ENCODE measurements around the gene GRM1. TPM values are rescaled to one million over a fixed set of nuclear protein-coding genes. Genes with fewer than 3 reads are reported as not detected.

GRM1 gene
- total and polyA plus RNA-seq, 2 donors (not counting 1 experiment from before 2014, with no cell fraction given): 0.17 TPM; not detected in 1

- TF ChIP-seq EZH2 (IDR thresholded peaks at IDR 0.05; ENCODE audit: low read length, missing control alignments): no peak
- no peak overlapping the region for H3K9ac ChIP-seq (ENCODE audit: insufficient read depth, low read length)
- H3K79me2 ChIP-seq (ENCODE audit: control insufficient read depth, insufficient read depth, low read length): no peaks in the 10 kb centered on the region
- no peak for DNase-seq (ENCODE audit: low read depth in 2 of 2)
- H3K9me3 ChIP-seq (ENCODE audit: control insufficient read depth, insufficient read depth, low read depth, low read length): no peaks in the 10 kb centered on the region
- H3K4me3 ChIP-seq (replicated peaks in 1 of 4; ENCODE audit: control extremely low read depth in 1 of 4, insufficient read depth in 1 of 4, low read depth in 3 of 4, low read length in 4 of 4): no peak overlapping the region
- H3K27ac ChIP-seq (ENCODE audit: insufficient read depth, low read length): no peak overlapping the region
- no peaks in the 10 kb centered on the region for H4K20me1 ChIP-seq (ENCODE audit: control insufficient read depth, extremely low read depth, insufficient read depth, low read length)
- H3K36me3 ChIP-seq (ENCODE audit: control insufficient read depth, insufficient read depth, low read length): no peaks in the 10 kb centered on the region
- no peaks in the 10 kb centered on the region for H3K4me1 ChIP-seq (ENCODE audit: control insufficient read depth, extremely low read depth, insufficient read depth, low read length)
- no peak overlapping the region for H3K4me2 ChIP-seq (ENCODE audit: extremely low read depth, insufficient read depth, low read length)
- no peak overlapping the region for H2AFZ ChIP-seq (ENCODE audit: low read length)
- no peaks in the 10 kb centered on the region for H3K27me3 ChIP-seq (ENCODE audit: control insufficient read depth, insufficient read depth, low read length)
Measured at GRCh38 chr6:146146836-146147235, 118.0 kb downstream of the GRM1 start.

GRCh38 chr6:146149770-146150169 lies 120.9 kb downstream of the GRM1 start:
- no peaks in the 10 kb centered on the region for H4K20me1 ChIP-seq (ENCODE audit: control insufficient read depth, extremely low read depth, insufficient read depth, low read length)
- no peaks in the 10 kb centered on the region for H3K36me3 ChIP-seq (ENCODE audit: control insufficient read depth, insufficient read depth, low read length)
- H3K27ac ChIP-seq (ENCODE audit: insufficient read depth, low read length): no peak overlapping the region
- H3K27me3 ChIP-seq (ENCODE audit: control insufficient read depth, insufficient read depth, low read length): no peaks in the 10 kb centered on the region
- H3K4me1 ChIP-seq (ENCODE audit: control insufficient read depth, extremely low read depth, insufficient read depth, low read length): no peaks in the 10 kb centered on the region
- TF ChIP-seq EZH2 (IDR thresholded peaks at IDR 0.05; ENCODE audit: low read length, missing control alignments) (no peak), CTCF (conservative IDR thresholded peaks at IDR 0.05 in 1 of 2, IDR thresholded peaks at IDR 0.05 in 1 of 2; ENCODE audit: low read depth in 1 of 2, low read length in 2 of 2) (no peak)
- no peak overlapping the region for H2AFZ ChIP-seq (ENCODE audit: low read length)
- no peak overlapping the region for H3K4me2 ChIP-seq (ENCODE audit: extremely low read depth, insufficient read depth, low read length)
- DNase-seq (ENCODE audit: low read depth in 2 of 2): no peak
- H3K9ac ChIP-seq (ENCODE audit: insufficient read depth, low read length): no peak overlapping the region
- no peaks in the 10 kb centered on the region for H3K79me2 ChIP-seq (ENCODE audit: control insufficient read depth, insufficient read depth, low read length)
- no peak overlapping the region for H3K4me3 ChIP-seq (replicated peaks in 1 of 4; ENCODE audit: control extremely low read depth in 1 of 4, insufficient read depth in 1 of 4, low read depth in 3 of 4, low read length in 4 of 4)
- no peaks in the 10 kb centered on the region for H3K9me3 ChIP-seq (ENCODE audit: control insufficient read depth, insufficient read depth, low read depth, low read length)

DNA sequence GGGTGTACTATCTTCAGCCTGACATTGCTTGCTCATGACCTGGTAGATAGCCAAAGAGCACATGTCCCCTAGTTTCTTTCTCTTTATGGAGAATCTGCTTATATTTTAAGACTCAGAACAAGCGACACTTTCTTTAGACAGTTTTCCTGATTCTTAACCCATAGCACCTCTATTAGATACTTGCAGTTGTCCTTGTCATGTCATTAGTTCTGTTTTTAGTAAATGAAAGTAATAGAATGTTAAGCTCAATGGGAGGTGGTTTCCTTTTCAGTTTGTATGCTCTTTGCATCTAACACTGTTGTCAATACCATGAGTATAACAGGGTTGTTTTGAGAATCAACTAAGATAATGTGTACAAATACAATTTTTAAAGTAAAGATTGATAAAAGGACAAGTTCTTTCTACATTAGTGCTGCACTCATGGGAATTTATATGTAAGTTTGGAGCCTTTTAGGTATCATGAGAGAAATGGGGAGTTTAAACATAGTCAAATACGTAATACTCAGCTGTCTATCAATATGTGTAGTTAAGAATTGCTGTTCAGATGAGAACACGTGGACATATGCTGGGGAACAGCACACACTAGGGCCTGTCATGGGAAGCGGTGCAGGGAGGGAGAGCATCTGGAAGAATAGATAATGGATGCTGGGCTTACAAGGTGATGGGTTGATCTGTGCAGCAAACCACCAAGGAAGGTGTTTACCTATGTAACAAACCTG lies 124.3 kb downstream of the GRM1 start:
- Histone ChIP-seq H2AFZ (ENCODE audit: low read length) (no peak overlapping the region), H3K27ac (ENCODE audit: insufficient read depth, low read length) (no peak overlapping the region), H3K36me3 (ENCODE audit: control insufficient read depth, insufficient read depth, low read length) (no peaks in the 10 kb centered on the region), H3K9ac (ENCODE audit: insufficient read depth, low read length) (no peak overlapping the region), H3K4me1 (ENCODE audit: control insufficient read depth, extremely low read depth, insufficient read depth, low read length) (no peaks in the 10 kb centered on the region), H3K9me3 (ENCODE audit: control insufficient read depth, insufficient read depth, low read depth, low read length) (no peaks in the 10 kb centered on the region), H3K79me2 (ENCODE audit: control insufficient read depth, insufficient read depth, low read length) (no peaks in the 10 kb centered on the region), H3K4me2 (ENCODE audit: extremely low read depth, insufficient read depth, low read length) (no peak overlapping the region), H4K20me1 (ENCODE audit: control insufficient read depth, extremely low read depth, insufficient read depth, low read length) (no peaks in the 10 kb centered on the region), H3K4me3 (replicated peaks in 1 of 4; ENCODE audit: control extremely low read depth in 1 of 4, insufficient read depth in 1 of 4, low read depth in 3 of 4, low read length in 4 of 4) (no peak overlapping the region), H3K27me3 (ENCODE audit: control insufficient read depth, insufficient read depth, low read length) (no peaks in the 10 kb centered on the region)
- no peak for TF ChIP-seq EZH2 (IDR thresholded peaks at IDR 0.05; ENCODE audit: low read length, missing control alignments)
- no peak for TF ChIP-seq CTCF (conservative IDR thresholded peaks at IDR 0.05 in 1 of 2, IDR thresholded peaks at IDR 0.05 in 1 of 2; ENCODE audit: low read depth in 1 of 2, low read length in 2 of 2)
- DNase-seq (ENCODE audit: low read depth in 2 of 2): no peak
